Breast epithelium (tissue), 4 donors: Measurements from ENCODE around the gene FYCO1. TPM values are rescaled to one million over a fixed set of nuclear protein-coding genes. Genes with fewer than 3 reads are reported as not detected.

ENCODE experiments used
- DNase-seq, 2 donors: peaks; one replicate each; pipeline ENCODE4 v3.0.0-alpha.2; 2019; ENCODE audit warnings: low spot score in 2 of 2
- H3K27ac ChIP-seq, 2 donors: fragments of 200-600 bp; sonication (generic) in 1 of 2; one replicate each; pipeline ENCODE4 v1.5.1; 2016 to 2019; ENCODE audit warnings: mild to moderate bottlenecking in 1 of 2
- H3K27me3 ChIP-seq, 2 donors: fragments of 200-600 bp; sonication (generic) in 1 of 2; one replicate each; pipeline versions ENCODE4 v1.5.1 to v1.6.0; 2017 to 2019; ENCODE audit warnings: control low read depth in 1 of 2, mild to moderate bottlenecking in 1 of 2
- H3K36me3 ChIP-seq: fragments of 200-600 bp; one replicate; pipeline ENCODE4 v1.5.1; 2019
- H3K4me1 ChIP-seq, 2 donors: fragments of 200-600 bp; sonication (generic); one replicate each; pipeline ENCODE4 v1.5.1; 2016 to 2019; ENCODE audit warnings: control low read depth in 1 of 2
- H3K4me3 ChIP-seq, 3 donors: fragments of 200-600 bp; sonication (generic); 1 replicate in 2 of 3; 2 replicates in 1 of 3; pipeline ENCODE4 v1.5.1; 2016 to 2019; ENCODE audit warnings: mild to moderate bottlenecking in 3 of 3, moderate library complexity in 2 of 3
- H3K9me3 ChIP-seq, 2 donors: fragments of 200-600 bp; sonication (generic) in 1 of 2; one replicate each; pipeline ENCODE4 v1.5.1; 2016 to 2019; ENCODE audit warnings: control low read depth in 1 of 2
- POLR2A ChIP-seq: fragments of 450-650 bp; IDR thresholded peaks from one replicate; pipeline ENCODE4 v1.6.1; 2016; ENCODE audit warnings: antibody characterized with exemption, mild to moderate bottlenecking, moderate library complexity
- POLR2AphosphoS5 ChIP-seq, 3 donors: sonication (generic); formaldehyde crosslinking; IDR thresholded peaks; one replicate each; pipeline ENCODE4 v1.6.1; 2017; ENCODE audit warnings: antibody characterized with exemption in 3 of 3
- intact Hi-C: fragments of 100-400 bp; cut with DNase I; formaldehyde crosslinking; loops from one replicate; pipeline ENCODE4 v1.15.1; 2023; ENCODE audit warnings: low total_unique reads
- total RNA-seq, 3 donors: library from RNA; depleted of rRNA; stranded (reverse); fragments of >200 nt; gene quantifications; one replicate each; pipeline ENCODE4 v1.1.0, GENCODE V29; 2016
- TF ChIP-seq, protein P1 (sequence below), 3 donors: fragments of 450-650 bp; IDR thresholded peaks; one replicate each; pipeline ENCODE4 v1.5.1; 2016 to 2017; ENCODE audit warnings: antibody characterized with exemption in 3 of 3, mild to moderate bottlenecking in 3 of 3, moderate library complexity in 3 of 3

FYCO1 gene
- total RNA-seq, 3 donors from 2014 or later = 40.7 to 48.2 (median 44.6) TPM

GRCh38 chr3:45969953-45970352 lies 25.7 kb downstream of the FYCO1 start:
- DNase-seq = no peak
- intact Hi-C loops = no loop called here
- Histone ChIP-seq H3K4me3 (no peak overlapping the region), H3K27me3 (no peaks in the 10 kb centered on the region), H3K36me3 (peaks cover 10% of the 10 kb centered on the region), H3K9me3 (no peaks in the 10 kb centered on the region), H3K4me1 (no peaks in the 10 kb centered on the region), H3K27ac (no peak overlapping the region)
- TF ChIP-seq POLR2AphosphoS5 (IDR thresholded peaks at IDR 0.05) (no peak), POLR2A (no peak)
- TF ChIP-seq, protein P1, sequence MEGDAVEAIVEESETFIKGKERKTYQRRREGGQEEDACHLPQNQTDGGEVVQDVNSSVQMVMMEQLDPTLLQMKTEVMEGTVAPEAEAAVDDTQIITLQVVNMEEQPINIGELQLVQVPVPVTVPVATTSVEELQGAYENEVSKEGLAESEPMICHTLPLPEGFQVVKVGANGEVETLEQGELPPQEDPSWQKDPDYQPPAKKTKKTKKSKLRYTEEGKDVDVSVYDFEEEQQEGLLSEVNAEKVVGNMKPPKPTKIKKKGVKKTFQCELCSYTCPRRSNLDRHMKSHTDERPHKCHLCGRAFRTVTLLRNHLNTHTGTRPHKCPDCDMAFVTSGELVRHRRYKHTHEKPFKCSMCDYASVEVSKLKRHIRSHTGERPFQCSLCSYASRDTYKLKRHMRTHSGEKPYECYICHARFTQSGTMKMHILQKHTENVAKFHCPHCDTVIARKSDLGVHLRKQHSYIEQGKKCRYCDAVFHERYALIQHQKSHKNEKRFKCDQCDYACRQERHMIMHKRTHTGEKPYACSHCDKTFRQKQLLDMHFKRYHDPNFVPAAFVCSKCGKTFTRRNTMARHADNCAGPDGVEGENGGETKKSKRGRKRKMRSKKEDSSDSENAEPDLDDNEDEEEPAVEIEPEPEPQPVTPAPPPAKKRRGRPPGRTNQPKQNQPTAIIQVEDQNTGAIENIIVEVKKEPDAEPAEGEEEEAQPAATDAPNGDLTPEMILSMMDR (IDR thresholded peaks at IDR 0.05) = no peak

GRCh38 chr3:45969116-45969515 lies 26.5 kb downstream of the FYCO1 start:
- H3K27me3 ChIP-seq = no peaks in the 10 kb centered on the region
- H3K4me3 ChIP-seq = no peak overlapping the region
- H3K4me1 ChIP-seq = no peaks in the 10 kb centered on the region
- H3K36me3 ChIP-seq = peaks cover 10% of the 10 kb centered on the region
- no peak overlapping the region for H3K27ac ChIP-seq
- no peak for DNase-seq
- no peaks in the 10 kb centered on the region for H3K9me3 ChIP-seq
- no peak for TF ChIP-seq POLR2AphosphoS5 (IDR thresholded peaks at IDR 0.05)
- TF ChIP-seq, protein P1 (IDR thresholded peaks at IDR 0.05) = no peak
- no peak for TF ChIP-seq POLR2A
- intact Hi-C loops = no loop called here

- no peaks in the 10 kb centered on the region for H3K9me3 ChIP-seq
- no peaks in the 10 kb centered on the region for H3K27me3 ChIP-seq
- intact Hi-C loops = no loop called here
- DNase-seq = no peak
- no peak overlapping the region for H3K27ac ChIP-seq
- no peaks in the 10 kb centered on the region for H3K4me1 ChIP-seq
- no peak for TF ChIP-seq POLR2AphosphoS5 (IDR thresholded peaks at IDR 0.05)
- TF ChIP-seq, protein P1 (IDR thresholded peaks at IDR 0.05) = no peak
- TF ChIP-seq POLR2A = no peak
- peaks cover 10% of the 10 kb centered on the region for H3K36me3 ChIP-seq
- no peak overlapping the region for H3K4me3 ChIP-seq
Measured at GRCh38 chr3:45968706-45969105, 26.9 kb downstream of the FYCO1 start.

DNA sequence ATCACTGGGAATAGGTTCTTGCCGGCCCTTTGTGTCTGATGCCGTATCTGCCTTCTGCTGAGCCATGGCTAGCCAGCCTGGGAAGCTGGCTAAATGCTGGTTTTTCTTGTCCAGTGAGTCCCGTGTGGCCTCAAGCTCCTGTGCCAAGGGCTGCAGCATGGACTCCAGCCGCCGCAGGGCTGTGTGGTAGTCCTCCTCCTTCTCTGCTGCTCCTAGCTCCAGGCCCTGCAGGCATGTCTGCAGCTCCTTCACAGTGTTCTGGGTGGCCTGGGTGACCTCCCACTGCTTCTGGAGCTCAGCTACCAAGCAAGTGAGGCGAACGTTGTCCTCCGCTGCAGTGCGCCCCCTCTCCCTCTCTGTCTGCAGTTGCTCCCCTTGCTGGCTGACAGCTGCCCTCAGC lies 27.5 kb downstream of the FYCO1 start:
- Histone ChIP-seq H3K27me3 (no peaks in the 10 kb centered on the region), H3K36me3 (peaks cover 10% of the 10 kb centered on the region), H3K4me3 (no peak overlapping the region), H3K9me3 (no peaks in the 10 kb centered on the region), H3K4me1 (no peaks in the 10 kb centered on the region), H3K27ac (no peak overlapping the region)
- intact Hi-C loops = no loop called here
- TF ChIP-seq POLR2AphosphoS5 (IDR thresholded peaks at IDR 0.05) (no peak), POLR2A (no peak)
- TF ChIP-seq, protein P1 (IDR thresholded peaks at IDR 0.05) = no peak
- no peak for DNase-seq

DNA sequence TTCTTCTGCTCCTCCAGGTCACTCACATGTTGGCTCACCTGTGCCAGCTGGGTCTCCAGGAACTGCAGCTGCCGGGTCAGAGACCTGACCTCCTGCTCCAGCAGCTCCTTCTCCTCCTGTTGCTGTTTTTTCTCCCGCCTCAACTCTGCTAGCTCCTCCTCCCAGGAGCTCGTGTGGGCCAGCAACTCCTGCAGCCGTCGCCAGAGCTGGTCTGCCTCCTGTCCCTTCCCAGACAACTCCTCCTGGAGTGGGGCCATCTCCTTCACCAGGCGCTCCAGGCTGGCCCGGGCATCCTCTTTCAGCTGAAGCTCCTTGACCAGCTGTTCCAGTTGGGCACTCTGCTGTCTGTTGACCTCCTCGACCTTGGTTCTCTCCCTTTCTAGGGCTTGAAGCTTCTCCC lies 27.9 kb downstream of the FYCO1 start:
- Histone ChIP-seq H3K9me3 (no peaks in the 10 kb centered on the region), H3K27me3 (no peaks in the 10 kb centered on the region), H3K27ac (peak overlapping the region in 1 of 2 donors; percentile 44), H3K36me3 (peaks cover 11% of the 10 kb centered on the region), H3K4me1 (no peaks in the 10 kb centered on the region), H3K4me3 (no peak overlapping the region)
- no peak for DNase-seq
- TF ChIP-seq, protein P1 (IDR thresholded peaks at IDR 0.05) = no peak
- intact Hi-C loops = no loop called here
